Dermis microvascular lymphatic vessel endothelial cell (primary cell): ENCODE data around the gene TMEM234. TPM values are rescaled to one million over a fixed set of nuclear protein-coding genes. Genes with fewer than 3 reads are reported as not detected.

ENCODE experiments used
- DNase-seq, 2 donors: peaks; one replicate each; pipeline versions ENCODE4 v3.0.0 to v3.0.0-alpha.2; 2010; ENCODE audit warnings: low read depth in 2 of 2
- total RNA-seq: library from RNA; depleted of rRNA; stranded (reverse); fragments of >200 nt; gene quantifications from 2 replicates; pipeline ENCODE4 v1.2.1, GENCODE V29; 2014

TMEM234 gene
- total RNA-seq, 1 donor from 2014 or later, result 8.5 TPM

- DNase-seq, result peak; percentile 60 to 75
Observed at GRCh38 chr1:32201011-32201855, 20.9 kb downstream of the TMEM234 start.

- peak in 1 of 2 donors; percentile 41 for DNase-seq
Observed at GRCh38 chr1:32200226-32201010, 21.7 kb downstream of the TMEM234 start, which contains the start of gene CCDC28B. Gene CCDC28B, plus strand, starts transcription at chr1:32200595. Its CDS starts 1,341 bp downstream, at chr1:32201936.

DNA sequence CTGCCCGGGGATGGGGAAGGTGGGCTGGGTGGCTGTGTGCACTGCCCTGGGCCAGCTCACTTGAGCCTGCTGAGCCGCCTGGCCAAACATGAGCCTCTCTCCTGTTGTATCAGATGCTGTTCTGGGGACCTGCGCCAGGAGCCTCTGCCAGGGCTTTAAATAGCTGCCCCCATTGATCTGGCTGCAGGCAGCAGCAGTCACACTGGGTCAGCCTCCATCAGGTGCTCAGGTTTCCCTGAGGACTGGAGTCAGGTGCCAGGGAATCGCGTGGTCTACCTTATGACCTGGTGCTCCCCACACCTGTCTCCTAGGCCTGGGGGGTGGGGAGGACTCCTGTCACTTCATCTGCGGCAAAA, 22.5 kb downstream of the TMEM234 start:
- no peak for DNase-seq

- DNase-seq, result no peak
Observed at GRCh38 chr1:32199043-32199716, 23.0 kb downstream of the TMEM234 start.

- DNase-seq, result no peak
Observed at GRCh38 chr1:32198237-32199042, 23.7 kb downstream of the TMEM234 start.

DNA sequence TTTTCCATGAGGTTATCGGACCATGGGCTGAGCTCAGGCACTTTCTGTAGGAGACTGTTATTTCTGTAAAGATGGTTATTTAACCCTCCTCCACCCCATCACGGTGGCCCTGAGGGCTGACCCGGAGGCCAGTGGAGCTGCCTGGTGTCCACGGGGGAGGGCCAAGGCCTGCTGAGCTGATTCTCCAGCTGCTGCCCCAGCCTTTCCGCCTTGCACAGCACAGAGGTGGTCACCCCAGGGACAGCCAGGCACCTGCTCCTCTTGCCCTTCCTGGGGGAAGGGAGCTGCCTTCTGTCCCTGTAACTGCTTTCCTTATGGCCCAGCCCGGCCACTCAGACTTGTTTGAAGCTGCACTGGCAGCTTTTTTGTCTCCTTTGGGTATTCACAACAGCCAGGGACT, 24.3 kb downstream of the TMEM234 start:
- no peak for DNase-seq

- DNase-seq, result no peak
Observed at GRCh38 chr1:32197074-32197473, 25.1 kb downstream of the TMEM234 start.

DNA sequence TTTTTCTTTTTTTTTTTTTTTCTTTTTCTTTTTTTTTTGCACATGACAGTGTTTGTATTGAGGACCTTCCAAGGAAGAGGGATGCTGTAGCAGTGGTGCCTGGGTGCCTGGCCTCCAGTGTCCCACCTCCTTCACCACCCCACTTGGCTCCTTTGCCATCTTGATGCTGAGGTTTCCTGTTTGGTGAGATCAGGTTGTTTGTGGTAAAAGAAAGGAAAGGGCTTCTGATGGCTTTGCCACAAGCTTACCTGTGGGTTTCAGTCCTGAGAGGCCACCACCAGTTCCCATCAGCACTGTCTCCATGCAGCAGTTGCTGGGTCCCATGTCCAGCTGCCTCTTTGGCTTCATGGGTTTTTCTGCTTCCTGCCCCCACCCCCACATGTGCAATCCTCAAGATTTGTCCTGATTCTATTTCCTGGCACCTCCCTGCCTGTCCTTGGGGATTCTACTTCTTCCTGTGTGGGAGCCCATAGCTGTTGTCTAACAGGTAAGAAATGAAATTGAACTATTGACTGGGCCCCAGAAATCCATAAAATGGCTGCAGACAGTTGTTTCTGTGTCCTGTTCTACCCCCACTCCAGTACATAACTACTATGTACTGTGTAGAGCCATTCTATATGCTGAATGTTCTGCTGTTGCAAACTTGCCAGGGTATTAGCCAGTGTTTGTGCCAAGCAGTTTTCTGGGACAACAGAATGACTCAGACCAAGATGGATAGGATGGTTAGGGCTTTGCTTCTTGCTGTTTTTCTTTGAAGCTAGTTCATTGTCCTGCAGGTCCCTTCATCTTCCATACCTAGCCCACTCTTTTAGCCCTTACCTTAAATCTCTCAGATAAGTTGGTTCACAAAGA, 26.0 kb downstream of the TMEM234 start:
- DNase-seq, result no peak

- DNase-seq, result no peak
Observed at GRCh38 chr1:32195531-32195930, 26.6 kb downstream of the TMEM234 start.

DNA sequence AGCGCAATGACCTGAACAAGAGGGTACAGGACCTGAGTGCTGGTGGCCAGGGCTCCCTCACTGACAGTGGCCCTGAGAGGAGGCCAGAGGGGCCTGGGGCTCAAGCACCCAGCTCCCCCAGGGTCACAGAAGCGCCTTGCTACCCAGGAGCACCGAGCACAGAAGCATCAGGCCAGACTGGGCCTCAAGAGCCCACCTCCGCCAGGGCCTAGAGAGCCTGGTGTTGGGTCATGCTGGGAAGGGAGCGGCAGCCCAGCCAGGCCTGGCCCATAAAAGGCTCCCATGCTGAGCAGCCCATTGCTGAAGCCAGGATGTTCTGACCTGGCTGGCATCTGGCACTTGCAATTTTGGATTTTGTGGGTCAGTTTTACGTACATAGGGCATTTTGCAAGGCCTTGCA, 27.2 kb downstream of the TMEM234 start:
- no peak for DNase-seq

DNA sequence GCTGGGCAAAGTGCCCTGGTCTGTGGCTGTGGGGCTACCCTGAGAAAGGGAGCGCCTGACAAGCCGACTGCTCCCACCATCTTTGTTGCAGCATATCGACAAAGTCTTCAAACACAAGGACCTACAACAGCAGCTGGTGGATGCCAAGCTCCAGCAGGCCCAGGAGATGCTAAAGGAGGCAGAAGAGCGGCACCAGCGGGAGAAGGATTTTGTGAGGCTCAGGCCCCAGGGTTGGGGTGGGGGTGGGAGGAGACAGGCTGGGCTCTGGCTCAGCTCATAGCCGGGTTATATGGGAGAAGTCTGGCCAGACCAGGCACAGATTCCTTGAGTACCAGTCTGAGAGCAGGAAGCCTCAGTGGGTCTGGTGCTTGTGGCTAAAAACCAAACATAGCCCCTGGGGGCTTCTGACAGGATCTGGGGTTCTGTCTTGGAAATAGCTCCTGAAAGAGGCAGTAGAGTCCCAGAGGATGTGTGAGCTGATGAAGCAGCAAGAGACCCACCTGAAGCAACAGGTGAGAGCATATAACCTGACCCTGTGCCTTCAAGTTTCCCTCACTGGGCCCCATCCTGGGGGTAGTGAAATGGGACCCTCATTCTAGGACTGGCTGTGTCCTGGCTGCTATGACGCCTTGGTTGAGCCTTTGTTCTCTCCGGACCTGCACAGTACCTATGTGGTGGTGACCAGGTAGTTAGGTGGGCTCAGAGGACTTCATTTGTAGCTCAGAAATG, 29.8 kb downstream of the TMEM234 start:
- no peak for DNase-seq

GRCh38 chr1:32187850-32188249, 34.3 kb downstream of the TMEM234 start:
- no peak for DNase-seq

DNA sequence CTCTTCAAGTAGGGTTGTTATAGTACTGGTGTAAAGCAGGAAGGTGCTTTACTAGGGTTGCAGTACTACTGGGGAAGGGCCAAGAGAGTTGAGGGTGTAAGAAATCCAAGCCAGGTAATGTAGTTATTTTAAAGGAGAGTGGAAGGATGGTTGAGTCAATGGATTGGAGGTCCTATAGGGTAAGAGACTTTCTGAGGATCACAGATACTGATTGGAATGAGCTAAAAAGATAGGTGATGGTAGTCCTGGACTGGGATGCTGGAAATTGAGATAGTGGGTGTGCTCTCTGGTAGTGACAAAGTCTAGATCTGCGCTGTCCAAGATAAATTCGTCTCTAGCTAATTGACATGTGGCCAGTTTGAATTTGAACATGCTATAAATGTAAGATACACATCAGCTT, 35.7 kb downstream of the TMEM234 start:
- DNase-seq, result no peak

DNA sequence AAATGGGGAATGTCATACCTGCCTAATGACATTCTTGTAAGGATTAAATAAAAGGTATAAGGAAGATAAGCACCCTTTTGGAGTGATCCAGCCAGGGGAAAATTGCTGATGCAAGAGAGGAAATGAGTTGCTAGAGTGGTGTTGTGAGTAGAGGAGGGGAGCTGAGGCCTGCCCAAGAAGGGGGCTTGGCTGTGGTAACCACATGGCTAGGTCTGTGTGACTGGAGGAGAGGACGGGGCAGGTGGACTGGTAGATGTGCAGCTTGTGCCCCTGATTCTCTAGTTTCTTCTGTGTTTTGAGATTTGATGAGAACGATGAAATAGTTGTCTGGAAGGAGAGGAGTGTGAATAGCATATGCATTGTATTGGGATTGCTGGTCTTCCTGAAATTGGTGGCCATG, 36.1 kb downstream of the TMEM234 start:
- DNase-seq, result no peak

DNA sequence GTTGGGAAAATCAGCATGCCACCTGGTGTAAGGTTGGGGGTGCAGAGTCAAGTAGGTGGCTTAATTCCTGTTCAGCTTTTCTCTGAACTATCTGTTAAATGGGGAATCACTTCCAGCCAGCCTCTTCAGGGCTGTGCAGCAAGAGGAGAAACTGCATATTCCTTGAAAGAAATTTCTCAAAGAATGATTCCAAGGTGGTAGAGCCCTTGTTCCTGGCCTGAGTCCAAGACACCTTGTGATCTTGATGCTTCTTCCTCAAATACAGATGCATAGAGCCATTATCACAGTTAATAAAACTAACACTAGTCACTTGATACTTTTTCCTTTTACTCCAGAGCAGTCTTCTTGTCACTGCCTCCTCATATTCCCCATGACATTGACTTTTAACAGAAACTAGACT, 37.5 kb downstream of the TMEM234 start:
- DNase-seq, result no peak

- DNase-seq, result no peak
Observed at GRCh38 chr1:32182060-32182459, 40.1 kb downstream of the TMEM234 start.

DNA sequence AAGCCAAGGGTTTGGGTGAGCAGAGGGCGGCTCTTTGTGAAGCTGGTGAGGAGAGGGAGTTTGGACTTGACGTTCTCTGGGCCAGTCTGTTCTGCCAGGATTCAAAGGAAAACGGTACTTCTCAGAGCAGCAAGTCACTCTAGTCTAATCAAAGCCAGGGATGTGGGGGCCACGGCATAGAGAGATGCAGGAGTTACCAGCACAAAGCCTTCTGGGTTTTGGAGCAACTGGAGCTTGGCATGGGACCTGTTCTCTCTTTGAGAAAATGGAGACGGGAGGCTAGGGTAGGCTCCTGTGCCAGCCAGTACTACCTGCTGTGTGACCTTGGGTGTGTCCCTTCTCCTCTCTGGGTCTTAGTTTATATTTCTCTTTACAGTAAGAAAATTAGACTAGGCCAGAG, 40.6 kb downstream of the TMEM234 start:
- no peak for DNase-seq

- no peak for DNase-seq
Observed at GRCh38 chr1:32181065-32181464, 41.1 kb downstream of the TMEM234 start.

GRCh38 chr1:32180186-32181060, 41.7 kb downstream of the TMEM234 start:
- DNase-seq, result peak in 1 of 2 donors; percentile 53
